H1 (cell line): ENCODE measurements around the gene LAT.

Source experiments
- CTCF ChIP-seq, 3 experiments: IDR thresholded peaks; 1 replicate in 2 of 3; 2 replicates in 1 of 3; pipeline versions ENCODE4 v1.5.1 to v1.6.1; 2011; ENCODE audit warnings: low read length in 3 of 3, mild to moderate bottlenecking in 3 of 3, inconsistent platforms in 2 of 3, low read depth in 1 of 3, moderate library complexity in 1 of 3; ENCODE audit not compliant: insufficient read depth in 1 of 3; ENCODE audit errors: control extremely low read depth in 1 of 3
- KDM1A ChIP-seq: fragments of 200-600, 300-600 bp; sonication (generic); IDR thresholded peaks from 2 replicates; pipeline ENCODE4 v1.7.1; 2016; ENCODE audit warnings: mild to moderate bottlenecking, low read length, borderline replicate concordance
- POLR2AphosphoS5 ChIP-seq: IDR thresholded peaks from 2 replicates; pipeline ENCODE4 v1.6.1; 2011; ENCODE audit warnings: low read depth, low read length
- RAD21 ChIP-seq, 2 experiments: IDR thresholded peaks in 1 of 2; conservative IDR thresholded peaks in 1 of 2; 2 replicates each; pipeline ENCODE4 v1.6.1; 2011; ENCODE audit warnings: low read depth in 2 of 2, low read length in 2 of 2, improper control_type of control experiment in 1 of 2, inconsistent platforms in 1 of 2, mild to moderate bottlenecking in 1 of 2, moderate library complexity in 1 of 2
- TAF1 ChIP-seq: IDR thresholded peaks from 2 replicates; pipeline ENCODE4 v1.6.1; 2011; ENCODE audit warnings: mild to moderate bottlenecking, low read depth, low read length

GRCh38 chr16:28983644-28984043 lies 1.2 kb upstream of the LAT start:
- TF ChIP-seq POLR2AphosphoS5 (no peak), KDM1A (no peak), RAD21 (IDR thresholded peaks at IDR 0.05 in 1 of 2, conservative IDR thresholded peaks at IDR 0.05 in 1 of 2; ENCODE audit: low read depth in 2 of 2, low read length in 2 of 2) (no peak), CTCF (IDR thresholded peaks at IDR 0.05; ENCODE audit: control extremely low read depth in 1 of 3, insufficient read depth in 1 of 3, low read depth in 1 of 3, low read length in 3 of 3) (no peak), TAF1 (no peak)
